GM12873 (cell line): ENCODE results near the gene ZCWPW1.

ENCODE experiments used
- CTCF ChIP-seq: IDR thresholded peaks from 2 replicates; pipeline ENCODE4 v1.5.1; 2012; ENCODE audit warnings: low read depth, mild to moderate bottlenecking, moderate library complexity, low read length, control low read depth; ENCODE audit not compliant: insufficient read depth; ENCODE audit errors: missing control alignments

The ZCWPW1 gene

GRCh38 chr7:100397315-100398081, 31.0 kb downstream of the ZCWPW1 start:
- TF ChIP-seq CTCF: no peak

GRCh38 chr7:100396421-100396982, 32.0 kb downstream of the ZCWPW1 start:
- no peak for TF ChIP-seq CTCF

- TF ChIP-seq CTCF: no peak
Observed at GRCh38 chr7:100394077-100394476, 34.4 kb downstream of the ZCWPW1 start.

- TF ChIP-seq CTCF: no peak
Observed at GRCh38 chr7:100393233-100393905, 35.1 kb downstream of the ZCWPW1 start.

GRCh38 chr7:100390286-100391009, 38.1 kb downstream of the ZCWPW1 start:
- no peak for TF ChIP-seq CTCF

GRCh38 chr7:100389437-100390088, 38.9 kb downstream of the ZCWPW1 start:
- TF ChIP-seq CTCF: no peak
